ENCODE data around the gene DYSF. TPM values are rescaled to one million over a fixed set of nuclear protein-coding genes. Genes with fewer than 3 reads are reported as not detected.

Gene DYSF
- total RNA-seq, 1 donor from 2014 or later: 112 TPM

GRCh38 chr2:71681626-71682025 is 228.3 kb downstream of the DYSF start:
- TF ChIP-seq CTCF (IDR thresholded peaks at IDR 0.05): no peak
- Mint-ChIP-seq H3K27ac (ENCODE audit: unreplicated experiment) (no peak overlapping the region), H3K27me3 (ENCODE audit: low read depth) (no peaks in the 10 kb centered on the region), H3K4me1 (ENCODE audit: low read depth) (no peaks in the 10 kb centered on the region), H3K4me3 (ENCODE audit: unreplicated experiment) (no peak overlapping the region), H3K36me3 (ENCODE audit: low read depth) (peaks cover 29% of the 10 kb centered on the region), H3K9me3 (ENCODE audit: low read depth) (no peaks in the 10 kb centered on the region)
- DNase-seq (ENCODE audit: low spot score): no peak

- DNase-seq (ENCODE audit: low spot score): peak; percentile 86
- H3K9me3 Mint-ChIP-seq (ENCODE audit: low read depth): no peaks in the 10 kb centered on the region
- H3K27me3 Mint-ChIP-seq (ENCODE audit: low read depth): no peaks in the 10 kb centered on the region
- peaks cover 28% of the 10 kb centered on the region for H3K36me3 Mint-ChIP-seq (ENCODE audit: low read depth)
- H3K4me1 Mint-ChIP-seq (ENCODE audit: low read depth): no peaks in the 10 kb centered on the region
- no peak overlapping the region for H3K27ac Mint-ChIP-seq (ENCODE audit: unreplicated experiment)
- no peak for TF ChIP-seq CTCF (IDR thresholded peaks at IDR 0.05)
- no peak overlapping the region for H3K4me3 Mint-ChIP-seq (ENCODE audit: unreplicated experiment)
These were observed 229.0 kb downstream of the DYSF start for GRCh38 chr2:71682341-71682740.

GRCh38 chr2:71683070-71683469 is 229.7 kb downstream of the DYSF start:
- H3K36me3 Mint-ChIP-seq (ENCODE audit: low read depth): peaks cover 32% of the 10 kb centered on the region
- H3K27me3 Mint-ChIP-seq (ENCODE audit: low read depth): no peaks in the 10 kb centered on the region
- DNase-seq (ENCODE audit: low spot score): peak; percentile 55
- H3K4me3 Mint-ChIP-seq (ENCODE audit: unreplicated experiment): no peak overlapping the region
- H3K4me1 Mint-ChIP-seq (ENCODE audit: low read depth): no peaks in the 10 kb centered on the region
- no peak overlapping the region for H3K27ac Mint-ChIP-seq (ENCODE audit: unreplicated experiment)
- TF ChIP-seq CTCF (IDR thresholded peaks at IDR 0.05): no peak
- H3K9me3 Mint-ChIP-seq (ENCODE audit: low read depth): no peaks in the 10 kb centered on the region

- peak; percentile 49 for DNase-seq (ENCODE audit: low spot score)
- H3K9me3 Mint-ChIP-seq (ENCODE audit: low read depth): no peaks in the 10 kb centered on the region
- H3K4me1 Mint-ChIP-seq (ENCODE audit: low read depth): no peaks in the 10 kb centered on the region
- peaks cover 38% of the 10 kb centered on the region for H3K36me3 Mint-ChIP-seq (ENCODE audit: low read depth)
- no peak overlapping the region for H3K27ac Mint-ChIP-seq (ENCODE audit: unreplicated experiment)
- TF ChIP-seq CTCF (IDR thresholded peaks at IDR 0.05): no peak
- H3K4me3 Mint-ChIP-seq (ENCODE audit: unreplicated experiment): no peak overlapping the region
- H3K27me3 Mint-ChIP-seq (ENCODE audit: low read depth): no peaks in the 10 kb centered on the region
These were observed 230.3 kb downstream of the DYSF start for GRCh38 chr2:71683666-71684065.

- no peak for TF ChIP-seq CTCF (IDR thresholded peaks at IDR 0.05)
These were observed 231.1 kb downstream of the DYSF start for GRCh38 chr2:71684226-71685072.

More at GRCh38 chr2:71684226-71685072, 231.1 kb downstream of the DYSF start:
- Mint-ChIP-seq H3K27me3 (ENCODE audit: low read depth) (no peaks in the 10 kb centered on the region), H3K27ac (ENCODE audit: unreplicated experiment) (no peak overlapping the region), H3K4me1 (ENCODE audit: low read depth) (no peaks in the 10 kb centered on the region), H3K9me3 (ENCODE audit: low read depth) (no peaks in the 10 kb centered on the region), H3K36me3 (ENCODE audit: low read depth) (peaks cover 37% of the 10 kb centered on the region), H3K4me3 (ENCODE audit: unreplicated experiment) (no peak overlapping the region)
- peak; percentile 83 for DNase-seq (ENCODE audit: low spot score)
